NCI-H2029 treated with DMSO at 0.1 percent for 48 hours (cell line): ENCODE results near the gene CD24.

Source experiments
- DNase-seq: peaks from one replicate; lab custom pipeline; 2025; lab: John Stamatoyannopoulos, UW

CD24 gene

GRCh38 chr6:106967936-106968555, 6.5 kb downstream of the CD24 start:
- no peak for DNase-seq

GRCh38 chr6:106966671-106967640, 7.6 kb downstream of the CD24 start:
- DNase-seq = peak; percentile 77

GRCh38 chr6:106966229-106966628, 8.3 kb downstream of the CD24 start:
- no peak for DNase-seq

GRCh38 chr6:106964954-106965353, 9.6 kb downstream of the CD24 start:
- no peak for DNase-seq

- no peak for DNase-seq
These were observed 10.4 kb downstream of the CD24 start for GRCh38 chr6:106964099-106964498.

GRCh38 chr6:106963544-106963943, 11.0 kb downstream of the CD24 start:
- peak; percentile 95 for DNase-seq

DNA sequence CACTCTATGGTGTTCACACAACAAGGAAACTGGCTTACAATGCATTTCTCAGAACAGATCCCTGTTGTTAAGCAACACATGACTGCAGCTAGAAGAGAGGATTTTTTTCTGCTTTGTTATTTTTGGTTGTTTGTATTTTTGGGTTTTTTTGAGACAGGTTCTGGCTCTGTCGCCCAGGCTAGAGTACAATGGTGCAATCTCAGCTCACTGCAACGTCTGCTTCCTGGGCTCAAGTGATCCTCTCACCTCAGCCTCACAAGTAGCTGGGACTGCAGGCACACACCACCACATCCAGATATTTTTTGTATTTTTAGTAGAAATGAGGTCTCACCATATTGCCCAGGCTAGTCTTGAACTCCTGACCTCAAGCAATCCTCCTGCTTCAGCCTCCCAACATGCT, 12.7 kb downstream of the CD24 start:
- no peak for DNase-seq

GRCh38 chr6:106961136-106961535, 13.4 kb downstream of the CD24 start:
- no peak for DNase-seq

DNA sequence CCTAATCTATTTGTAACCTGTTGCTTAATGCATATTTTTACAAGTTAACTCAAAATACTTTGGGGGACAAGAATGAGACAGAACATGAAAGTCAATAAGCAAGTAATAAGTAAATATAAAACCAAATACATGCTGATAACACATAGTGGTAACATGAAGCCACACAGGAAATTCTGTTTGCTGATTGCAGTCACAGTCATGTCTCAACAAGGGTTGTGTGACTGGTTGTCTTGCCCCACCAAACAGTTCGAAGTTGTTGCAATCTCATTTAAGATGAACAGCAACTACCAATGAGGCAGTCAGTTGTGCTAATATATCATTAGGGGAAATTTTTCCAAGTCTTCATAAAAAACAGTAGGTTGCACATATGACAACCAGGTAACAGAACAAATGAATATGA, 14.5 kb downstream of the CD24 start:
- DNase-seq = no peak

GRCh38 chr6:106939848-106940247, 34.7 kb downstream of the CD24 start:
- DNase-seq = peak; percentile 85

GRCh38 chr6:106939208-106939607, 35.3 kb downstream of the CD24 start:
- peak; percentile 83 for DNase-seq

- no peak for DNase-seq
These were observed 46.8 kb downstream of the CD24 start for GRCh38 chr6:106927531-106928398.

GRCh38 chr6:106925948-106926347, 48.6 kb downstream of the CD24 start:
- DNase-seq = no peak

GRCh38 chr6:106924694-106925523, 49.6 kb downstream of the CD24 start:
- no peak for DNase-seq

GRCh38 chr6:106922626-106923025, 51.9 kb downstream of the CD24 start:
- no peak for DNase-seq
